OCI-LY1 (cell line): ENCODE data around the gene DYRK1B.
"Not testable (repeated sequence)": the region's sequence is repeated elsewhere in the genome, so short reads cannot be mapped to it uniquely, and the experiment has no call there.

Experiments used
- H2AFZ ChIP-seq: fragments of 200-600 bp; sonication (generic), shearing (Covaris generic); 2 replicates; pipeline ENCODE4 v1.6.0; 2014; ENCODE audit warnings: antibody characterized with exemption, mild to moderate bottlenecking, low read length
- H3F3A ChIP-seq: fragments of 200-600 bp; sonication (generic), shearing (Covaris generic); 2 replicates; pipeline ENCODE4 v1.6.0; 2014; ENCODE audit warnings: mild to moderate bottlenecking, antibody characterized with exemption, low read length, moderate library complexity; ENCODE audit not compliant: insufficient read depth
- H3K27ac ChIP-seq: fragments of 200-600 bp; sonication (generic); 2 replicates; pipeline ENCODE4 v1.5.1; 2014; ENCODE audit warnings: low read length, mixed run types, mild to moderate bottlenecking, low read depth; ENCODE audit not compliant: poor library complexity, severe bottlenecking
- H3K27me3 ChIP-seq: fragments of 200-600 bp; sonication (generic); 2 replicates; pipeline ENCODE4 v1.6.0; 2014; ENCODE audit warnings: antibody characterized with exemption, mild to moderate bottlenecking, low read length, moderate library complexity; ENCODE audit not compliant: insufficient read depth
- H3K36me3 ChIP-seq: fragments of 200-600 bp; sonication (generic); 2 replicates; pipeline ENCODE4 v1.6.1; 2014; ENCODE audit warnings: mild to moderate bottlenecking, antibody characterized with exemption, low read length, moderate library complexity, mixed read lengths; ENCODE audit not compliant: insufficient read depth
- H3K4me1 ChIP-seq: fragments of 200-600 bp; sonication (generic); 2 replicates; pipeline ENCODE4 v1.5.1; 2014; ENCODE audit warnings: mild to moderate bottlenecking, low read length, moderate library complexity; ENCODE audit not compliant: insufficient read depth, severe bottlenecking
- H3K4me2 ChIP-seq: fragments of 200-600 bp; sonication (generic), shearing (Covaris generic); 2 replicates; pipeline ENCODE4 v1.6.1; 2014; ENCODE audit warnings: low read length
- H3K4me3 ChIP-seq: fragments of 200-600 bp; sonication (generic); 2 replicates; pipeline ENCODE4 v1.5.1; 2014; ENCODE audit warnings: low read length, low read depth, mild to moderate bottlenecking, mixed read lengths; ENCODE audit not compliant: poor library complexity, severe bottlenecking
- H3K79me2 ChIP-seq: fragments of 200-600 bp; shearing (Covaris generic); 2 replicates; pipeline ENCODE4 v1.6.1; 2016; ENCODE audit warnings: mixed run types, low read length, mixed read lengths; ENCODE audit not compliant: insufficient read depth
- H3K9ac ChIP-seq: fragments of 200-600 bp; sonication (generic), shearing (Covaris generic); 2 replicates; pipeline ENCODE4 v1.6.1; 2014; ENCODE audit warnings: mild to moderate bottlenecking, low read length, mixed read lengths
- H3K9me2 ChIP-seq: fragments of 200-600 bp; sonication (generic), shearing (Covaris generic); 2 replicates; pipeline ENCODE4 v1.6.1; 2014; ENCODE audit warnings: low read depth, mild to moderate bottlenecking, low read length, mixed read lengths
- H3K9me3 ChIP-seq: fragments of 200-600 bp; shearing (Covaris generic); 2 replicates; pipeline ENCODE4 v1.6.1; 2014; ENCODE audit warnings: low read length, mixed read lengths
- H4K20me1 ChIP-seq: fragments of 200-600 bp; sonication (generic), shearing (Covaris generic); 2 replicates; pipeline ENCODE4 v1.6.0; 2016; ENCODE audit warnings: mild to moderate bottlenecking, low read length; ENCODE audit not compliant: insufficient read depth
- EZH2 ChIP-seq: fragments of 200-600 bp; sonication (generic), shearing (Covaris generic); IDR thresholded peaks from 2 replicates; pipeline ENCODE4 v1.8.0; 2017; ENCODE audit warnings: borderline replicate concordance, mixed run types, mild to moderate bottlenecking, antibody characterized with exemption, low read length, moderate library complexity, mixed read lengths
- TF ChIP-seq, protein P1 (sequence below): fragments of 200-600 bp; sonication (generic), shearing (Covaris generic); IDR thresholded peaks from 2 replicates; pipeline ENCODE4 v1.5.1; 2017; ENCODE audit warnings: mild to moderate bottlenecking, antibody characterized with exemption, low read length, moderate library complexity, mixed read lengths

The DYRK1B gene

DNA sequence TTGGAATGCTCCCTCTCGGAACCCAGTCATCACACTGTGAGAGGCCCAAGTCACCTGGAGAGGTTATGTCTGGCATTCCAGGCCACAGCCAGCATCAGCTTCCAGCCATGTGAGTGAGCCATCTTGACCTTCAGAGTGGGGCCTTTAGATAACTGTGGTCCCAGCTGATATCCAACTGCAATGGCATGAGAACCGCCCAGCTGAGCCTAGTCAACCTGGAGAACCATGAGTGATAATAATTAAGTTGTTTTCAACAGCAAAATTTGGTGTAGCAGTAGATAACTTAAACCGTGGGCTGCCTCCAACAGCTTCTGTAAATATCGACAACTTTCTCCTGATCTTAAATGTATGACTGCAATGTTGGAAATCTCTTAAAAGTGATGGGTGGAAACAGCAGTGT is 24.6 kb downstream of the DYRK1B start:
- H3K27me3 ChIP-seq, result peaks cover 12% of the 10 kb centered on the region
- no peaks in the 10 kb centered on the region for H3K9me2 ChIP-seq
- H3K27ac ChIP-seq, result no peak overlapping the region
- H3K4me3 ChIP-seq, result no peak overlapping the region
- H3K36me3 ChIP-seq, result no peaks in the 10 kb centered on the region; the same call in 1 of the 2 replicates
- H2AFZ ChIP-seq, result no peak overlapping the region
- H3K9me3 ChIP-seq, result no peaks in the 10 kb centered on the region
- no peaks in the 10 kb centered on the region for H3K4me1 ChIP-seq
- H3K4me2 ChIP-seq, result no peak overlapping the region
- no peak for TF ChIP-seq EZH2
- TF ChIP-seq, protein P1, sequence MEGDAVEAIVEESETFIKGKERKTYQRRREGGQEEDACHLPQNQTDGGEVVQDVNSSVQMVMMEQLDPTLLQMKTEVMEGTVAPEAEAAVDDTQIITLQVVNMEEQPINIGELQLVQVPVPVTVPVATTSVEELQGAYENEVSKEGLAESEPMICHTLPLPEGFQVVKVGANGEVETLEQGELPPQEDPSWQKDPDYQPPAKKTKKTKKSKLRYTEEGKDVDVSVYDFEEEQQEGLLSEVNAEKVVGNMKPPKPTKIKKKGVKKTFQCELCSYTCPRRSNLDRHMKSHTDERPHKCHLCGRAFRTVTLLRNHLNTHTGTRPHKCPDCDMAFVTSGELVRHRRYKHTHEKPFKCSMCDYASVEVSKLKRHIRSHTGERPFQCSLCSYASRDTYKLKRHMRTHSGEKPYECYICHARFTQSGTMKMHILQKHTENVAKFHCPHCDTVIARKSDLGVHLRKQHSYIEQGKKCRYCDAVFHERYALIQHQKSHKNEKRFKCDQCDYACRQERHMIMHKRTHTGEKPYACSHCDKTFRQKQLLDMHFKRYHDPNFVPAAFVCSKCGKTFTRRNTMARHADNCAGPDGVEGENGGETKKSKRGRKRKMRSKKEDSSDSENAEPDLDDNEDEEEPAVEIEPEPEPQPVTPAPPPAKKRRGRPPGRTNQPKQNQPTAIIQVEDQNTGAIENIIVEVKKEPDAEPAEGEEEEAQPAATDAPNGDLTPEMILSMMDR, result no peak
- H4K20me1 ChIP-seq, result no peaks in the 10 kb centered on the region
- H3K79me2 ChIP-seq, result no peaks in the 10 kb centered on the region
- H3F3A ChIP-seq, result no peaks in the 10 kb centered on the region
- H3K9ac ChIP-seq, result no peak overlapping the region

DNA sequence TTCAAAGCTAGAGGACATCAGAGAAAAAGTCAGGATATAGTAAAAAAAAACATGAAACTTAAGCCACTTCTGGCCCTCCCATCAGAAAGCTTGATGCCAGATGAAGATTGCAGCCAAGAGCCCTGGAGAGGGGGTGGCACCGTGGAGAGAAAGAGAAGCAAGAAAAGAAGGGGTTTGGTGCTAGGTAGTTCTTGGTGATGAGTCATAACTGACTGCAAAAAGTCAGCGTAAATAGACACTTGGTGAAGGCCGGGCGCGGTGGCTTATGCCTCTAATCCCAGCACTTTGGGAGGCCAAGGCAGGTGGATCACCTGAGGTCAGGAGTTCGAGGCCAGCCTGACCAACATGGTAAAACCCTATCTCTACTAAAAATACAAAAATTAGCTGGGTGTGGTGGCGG is 25.3 kb downstream of the DYRK1B start:
- not testable (repeated sequence) for H3F3A ChIP-seq

DNA sequence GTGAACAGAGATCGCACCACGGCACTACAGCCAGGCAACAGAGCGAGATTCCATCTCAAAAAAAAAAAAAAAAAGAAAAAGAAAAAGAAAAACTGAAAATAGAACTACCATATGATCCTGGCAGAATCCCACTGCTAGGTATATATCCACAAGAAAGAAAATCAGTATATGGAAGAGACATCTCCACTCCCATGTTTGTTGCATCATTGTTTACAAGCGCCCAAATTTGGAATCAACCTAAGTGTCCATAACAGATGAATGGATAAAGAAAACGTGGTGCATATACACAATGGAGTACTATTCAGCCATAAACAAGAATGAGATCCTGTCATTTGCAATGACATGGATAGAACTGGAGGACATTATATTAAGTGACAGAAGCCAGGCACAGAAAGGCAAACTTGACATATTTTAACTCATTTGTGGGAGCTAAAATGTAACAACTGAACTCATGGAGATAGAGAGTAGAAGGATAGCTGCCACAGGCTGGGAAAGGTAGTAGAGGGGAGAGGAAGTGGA is 26.1 kb downstream of the DYRK1B start:
- H3K9me3 ChIP-seq, result no peaks in the 10 kb centered on the region
- no peaks in the 10 kb centered on the region for H3K79me2 ChIP-seq
- no peaks in the 10 kb centered on the region; the same call in 1 of the 2 replicates for H3K36me3 ChIP-seq
- H3F3A ChIP-seq, result no peaks in the 10 kb centered on the region
- no peak overlapping the region for H2AFZ ChIP-seq
- H3K27ac ChIP-seq, result no peak overlapping the region
- H3K4me2 ChIP-seq, result no peak overlapping the region
- no peaks in the 10 kb centered on the region for H4K20me1 ChIP-seq
- no peak overlapping the region for H3K4me3 ChIP-seq
- peaks cover 12% of the 10 kb centered on the region for H3K27me3 ChIP-seq
- no peaks in the 10 kb centered on the region for H3K4me1 ChIP-seq
- no peak overlapping the region for H3K9ac ChIP-seq
- TF ChIP-seq EZH2, result no peak
- TF ChIP-seq, protein P1, result no peak
- H3K9me2 ChIP-seq, result no peaks in the 10 kb centered on the region

More for the DNA sequence above, 25.3 kb downstream of the DYRK1B start:
- H3K4me1 ChIP-seq, H3K4me2 ChIP-seq, H3K9ac ChIP-seq, H3K79me2 ChIP-seq, H3K9me3 ChIP-seq, H4K20me1 ChIP-seq, H3K27ac ChIP-seq, H3K36me3 ChIP-seq, H3K9me2 ChIP-seq, H2AFZ ChIP-seq, H3K4me3 ChIP-seq: not testable (repeated sequence)
- H3K27me3 ChIP-seq, result peaks cover 12% of the 10 kb centered on the region

DNA sequence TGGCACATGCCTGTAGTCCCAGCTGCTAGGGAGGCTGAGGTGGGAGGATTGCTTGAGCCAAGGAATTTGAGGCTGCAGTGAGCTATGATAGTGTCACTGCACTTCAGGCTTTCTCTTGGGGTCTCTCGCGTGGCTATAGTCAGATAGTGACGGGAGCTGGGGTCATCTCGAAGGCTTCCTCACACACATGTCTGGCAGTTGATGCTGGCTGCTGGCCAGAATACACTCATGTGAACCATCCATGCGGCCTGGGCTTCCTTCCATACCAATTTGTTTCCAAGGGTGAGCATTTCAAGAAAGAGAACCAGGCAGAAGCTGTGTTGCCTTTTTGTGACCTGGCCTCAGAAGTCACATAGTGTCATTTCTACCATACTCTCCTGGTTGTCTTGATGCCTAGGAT is 28.9 kb downstream of the DYRK1B start:
- Histone ChIP-seq H3K27me3 (peaks cover 9% of the 10 kb centered on the region; the same call in 1 of the 2 replicates), H2AFZ (no peak overlapping the region), H3K9ac (no peak overlapping the region), H4K20me1 (no peaks in the 10 kb centered on the region), H3K4me1 (no peaks in the 10 kb centered on the region), H3K36me3 (no peaks in the 10 kb centered on the region; the same call in 1 of the 2 replicates), H3K27ac (no peak overlapping the region), H3K9me2 (no peaks in the 10 kb centered on the region), H3F3A (no peaks in the 10 kb centered on the region), H3K4me2 (no peak overlapping the region), H3K4me3 (no peak overlapping the region), H3K79me2 (no peaks in the 10 kb centered on the region), H3K9me3 (no peaks in the 10 kb centered on the region)
- TF ChIP-seq, protein P1, result no peak
- TF ChIP-seq EZH2, result no peak
